ENCODE results near the gene MCHR2.

GRCh38 chr6:99875068-99875467, 119.0 kb downstream of the MCHR2 start:
- no peak for TF ChIP-seq POLR2A (IDR thresholded peaks at IDR 0.05)
- TF ChIP-seq, protein P1, sequence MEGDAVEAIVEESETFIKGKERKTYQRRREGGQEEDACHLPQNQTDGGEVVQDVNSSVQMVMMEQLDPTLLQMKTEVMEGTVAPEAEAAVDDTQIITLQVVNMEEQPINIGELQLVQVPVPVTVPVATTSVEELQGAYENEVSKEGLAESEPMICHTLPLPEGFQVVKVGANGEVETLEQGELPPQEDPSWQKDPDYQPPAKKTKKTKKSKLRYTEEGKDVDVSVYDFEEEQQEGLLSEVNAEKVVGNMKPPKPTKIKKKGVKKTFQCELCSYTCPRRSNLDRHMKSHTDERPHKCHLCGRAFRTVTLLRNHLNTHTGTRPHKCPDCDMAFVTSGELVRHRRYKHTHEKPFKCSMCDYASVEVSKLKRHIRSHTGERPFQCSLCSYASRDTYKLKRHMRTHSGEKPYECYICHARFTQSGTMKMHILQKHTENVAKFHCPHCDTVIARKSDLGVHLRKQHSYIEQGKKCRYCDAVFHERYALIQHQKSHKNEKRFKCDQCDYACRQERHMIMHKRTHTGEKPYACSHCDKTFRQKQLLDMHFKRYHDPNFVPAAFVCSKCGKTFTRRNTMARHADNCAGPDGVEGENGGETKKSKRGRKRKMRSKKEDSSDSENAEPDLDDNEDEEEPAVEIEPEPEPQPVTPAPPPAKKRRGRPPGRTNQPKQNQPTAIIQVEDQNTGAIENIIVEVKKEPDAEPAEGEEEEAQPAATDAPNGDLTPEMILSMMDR (IDR thresholded peaks at IDR 0.05), result no peak

Measured in thyroid gland (tissue), 4 donors.